HG03439 (cell line): ENCODE results near the gene GSK3A.
"Not testable (repeated sequence)": the region's sequence is repeated elsewhere in the genome, so short reads cannot be mapped to it uniquely, and the experiment has no call there.

Experiments
- ATAC-seq: cut with Tn5 transposase; IDR thresholded peaks from one replicate; pipeline ENCODE4 v1.9.1; 2021; ENCODE audit warnings: mild to moderate bottlenecking, moderate library complexity; ENCODE audit not compliant: unreplicated experiment

The GSK3A gene

GRCh38 chr19:42268704-42269477, 26.5 kb upstream of the GSK3A start, which contains the start of gene CIC:
Gene CIC, plus strand, starts transcription at chr19:42269252. Its CDS starts 2,532 bp downstream, at chr19:42271784.
- ATAC-seq = peak; percentile 76

- peak; percentile 58 for ATAC-seq
Measured at GRCh38 chr19:42268142-42268703, 25.8 kb upstream of the GSK3A start.

GRCh38 chr19:42267644-42268141, 25.3 kb upstream of the GSK3A start:
- ATAC-seq = no peak

GRCh38 chr19:42266928-42267603, 24.7 kb upstream of the GSK3A start:
- ATAC-seq = not testable (repeated sequence)

GRCh38 chr19:42266105-42266504, 23.7 kb upstream of the GSK3A start:
- not testable (repeated sequence) for ATAC-seq

GRCh38 chr19:42261763-42262162, 19.4 kb upstream of the GSK3A start:
- ATAC-seq = no peak

DNA sequence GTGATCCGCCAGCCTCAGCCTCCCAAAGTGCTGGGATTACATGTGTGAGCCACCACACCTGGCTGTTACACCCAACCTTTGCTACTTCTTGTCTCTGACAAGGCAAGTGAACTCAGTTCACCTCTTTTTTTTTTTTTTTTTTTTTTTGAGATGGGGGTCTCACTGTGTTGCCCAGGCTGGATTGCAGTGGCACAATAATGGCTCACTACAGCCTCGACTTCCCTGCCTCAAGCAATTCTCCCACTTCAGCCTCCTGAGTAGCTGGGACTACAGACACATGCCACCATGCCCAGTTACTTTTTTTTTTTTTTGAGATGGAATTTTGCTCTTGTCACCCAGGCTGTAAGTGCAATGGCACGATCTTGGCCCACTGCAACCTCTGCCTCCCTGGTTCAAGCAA, 15.4 kb upstream of the GSK3A start:
- ATAC-seq = not testable (repeated sequence)

DNA sequence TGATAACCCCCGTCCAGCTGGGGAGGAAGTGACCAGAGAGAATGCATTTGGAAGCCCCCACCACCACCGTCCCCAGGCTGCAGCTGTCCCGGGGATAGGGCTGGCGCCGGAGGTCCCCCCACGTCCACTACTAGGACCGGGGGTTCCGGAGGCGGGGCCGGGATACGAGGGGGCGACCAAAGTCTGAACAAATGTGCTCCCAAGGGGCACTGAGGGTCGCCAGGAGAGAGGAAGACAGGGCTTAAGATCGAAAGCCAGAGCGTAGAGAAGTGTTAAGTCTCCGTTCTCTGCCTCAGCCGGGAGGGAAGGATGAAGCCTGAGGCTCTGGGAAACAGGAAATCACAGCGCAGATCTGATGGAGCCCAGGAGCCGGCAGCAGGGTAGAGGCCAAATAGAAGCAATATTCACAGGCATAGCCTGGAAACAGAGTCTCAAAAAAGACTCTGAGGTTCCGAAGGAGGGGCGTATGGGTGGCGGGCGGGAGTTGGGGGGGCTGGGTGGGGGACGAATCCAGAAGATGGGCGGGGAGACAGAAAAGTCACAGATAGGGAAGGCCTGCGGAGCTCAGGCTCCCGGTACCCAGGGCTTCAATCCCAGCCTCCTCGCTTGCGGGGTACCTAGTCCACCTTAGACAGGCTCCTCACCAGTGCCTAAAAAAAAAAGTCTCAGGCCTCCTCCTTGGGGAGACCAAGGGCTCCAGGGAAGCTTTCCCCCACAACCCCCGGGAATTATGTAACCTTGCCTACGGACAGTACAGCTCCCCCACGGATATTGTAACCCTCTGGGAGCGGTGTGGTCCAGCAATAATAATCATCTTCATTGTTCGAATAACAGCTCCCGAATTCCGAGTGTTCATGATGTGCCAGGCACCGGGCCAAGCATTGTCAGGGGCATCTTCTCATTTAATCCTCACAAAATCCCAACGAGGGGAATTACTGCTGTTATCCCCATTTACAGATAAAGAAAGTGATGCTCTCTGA, 13.7 kb upstream of the GSK3A start:
- ATAC-seq = no peak

- peak; percentile 66 for ATAC-seq
Measured at GRCh38 chr19:42254850-42255765, 12.7 kb upstream of the GSK3A start, which contains the start of gene ERF. Gene ERF, minus strand, starts transcription at chr19:42255128. Its CDS starts 129 bp downstream, at chr19:42254999.

- peak; percentile 31 for ATAC-seq
Measured at GRCh38 chr19:42254089-42254849, 11.9 kb upstream of the GSK3A start.

DNA sequence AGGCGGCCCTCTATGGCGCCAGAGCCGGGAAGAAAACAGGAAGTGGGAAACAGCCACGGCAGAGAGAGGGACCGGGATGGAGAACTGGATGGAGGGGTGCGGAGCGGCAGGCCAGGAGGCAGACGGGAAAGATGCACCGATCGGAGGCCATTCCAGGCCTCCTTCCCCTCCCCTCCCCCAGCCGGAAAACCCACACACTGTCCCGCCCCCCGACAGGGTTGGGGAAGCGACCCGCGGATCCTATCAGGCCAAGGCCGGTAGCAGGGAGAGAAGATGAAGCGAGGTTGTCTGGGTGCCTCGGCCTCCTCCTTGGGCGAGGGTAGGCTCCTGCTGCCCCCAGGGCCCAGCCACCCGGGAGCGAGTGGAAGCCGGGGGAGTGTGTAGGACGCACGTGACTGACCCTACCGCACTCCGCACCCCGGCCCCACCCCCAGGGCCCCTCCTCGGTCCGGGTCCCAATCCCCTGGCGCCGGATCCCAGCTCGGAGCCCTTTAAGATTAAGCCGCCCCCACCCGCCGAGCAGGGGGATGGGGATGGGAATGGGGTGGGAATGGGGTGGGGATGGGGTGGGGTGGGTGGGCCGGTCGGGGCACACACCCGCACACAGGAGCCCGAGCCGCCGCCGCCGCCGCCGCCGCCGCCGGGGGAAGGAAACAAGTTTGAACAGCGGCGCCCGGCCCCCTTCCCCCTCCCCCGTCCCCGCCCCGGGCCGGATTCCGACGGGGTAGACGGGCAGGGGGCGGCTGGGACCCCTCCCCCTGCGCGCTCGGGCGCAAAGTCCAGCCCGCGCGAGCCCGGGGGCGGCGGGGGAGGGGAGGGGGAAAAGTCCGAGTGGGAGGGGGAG, 11.1 kb upstream of the GSK3A start:
- peak; percentile 14 for ATAC-seq

DNA sequence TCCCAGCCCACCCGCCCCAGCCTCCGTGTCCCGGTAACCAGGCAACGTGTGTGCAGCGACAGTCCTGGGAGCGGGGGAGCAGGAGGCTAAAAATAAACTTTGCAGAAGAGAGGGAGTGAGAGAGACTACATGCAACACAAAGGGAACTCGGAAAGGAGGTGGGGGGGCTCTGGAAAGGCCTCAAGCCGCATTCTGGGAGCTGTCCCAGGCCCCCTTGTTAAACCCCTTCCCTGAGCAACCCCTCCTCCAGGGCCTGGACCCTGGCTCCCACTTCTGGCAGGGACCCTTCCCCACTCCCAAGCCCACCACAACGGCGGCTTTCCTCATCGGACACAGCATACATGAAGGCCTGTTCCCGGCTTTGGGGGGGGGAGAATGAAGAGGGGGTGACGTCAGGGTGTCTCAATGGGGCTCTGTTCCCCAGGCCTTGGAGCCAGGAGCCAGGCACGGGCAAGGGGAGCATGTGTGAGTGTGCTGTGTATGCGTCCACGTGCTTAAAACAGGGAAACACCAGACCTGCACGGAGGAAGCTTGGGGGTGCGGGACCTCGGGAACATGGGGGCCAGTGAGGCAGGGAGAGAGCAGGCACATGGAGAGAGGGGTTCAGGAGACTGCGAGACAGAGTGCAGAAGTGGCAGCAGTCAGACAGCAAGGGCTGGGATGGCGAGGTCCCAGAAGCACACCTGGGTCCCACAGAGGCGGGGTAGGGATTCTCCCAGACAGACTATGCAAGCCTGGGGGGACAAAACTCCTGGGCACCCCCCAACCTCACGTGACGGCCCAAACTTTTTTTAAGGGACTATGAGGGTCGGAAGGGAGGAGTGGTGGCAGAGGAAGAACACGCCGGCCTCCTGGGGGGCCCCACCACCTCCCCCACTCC, 10.2 kb upstream of the GSK3A start:
- no peak for ATAC-seq

GRCh38 chr19:42251572-42252358, 9.4 kb upstream of the GSK3A start:
- ATAC-seq = no peak

DNA sequence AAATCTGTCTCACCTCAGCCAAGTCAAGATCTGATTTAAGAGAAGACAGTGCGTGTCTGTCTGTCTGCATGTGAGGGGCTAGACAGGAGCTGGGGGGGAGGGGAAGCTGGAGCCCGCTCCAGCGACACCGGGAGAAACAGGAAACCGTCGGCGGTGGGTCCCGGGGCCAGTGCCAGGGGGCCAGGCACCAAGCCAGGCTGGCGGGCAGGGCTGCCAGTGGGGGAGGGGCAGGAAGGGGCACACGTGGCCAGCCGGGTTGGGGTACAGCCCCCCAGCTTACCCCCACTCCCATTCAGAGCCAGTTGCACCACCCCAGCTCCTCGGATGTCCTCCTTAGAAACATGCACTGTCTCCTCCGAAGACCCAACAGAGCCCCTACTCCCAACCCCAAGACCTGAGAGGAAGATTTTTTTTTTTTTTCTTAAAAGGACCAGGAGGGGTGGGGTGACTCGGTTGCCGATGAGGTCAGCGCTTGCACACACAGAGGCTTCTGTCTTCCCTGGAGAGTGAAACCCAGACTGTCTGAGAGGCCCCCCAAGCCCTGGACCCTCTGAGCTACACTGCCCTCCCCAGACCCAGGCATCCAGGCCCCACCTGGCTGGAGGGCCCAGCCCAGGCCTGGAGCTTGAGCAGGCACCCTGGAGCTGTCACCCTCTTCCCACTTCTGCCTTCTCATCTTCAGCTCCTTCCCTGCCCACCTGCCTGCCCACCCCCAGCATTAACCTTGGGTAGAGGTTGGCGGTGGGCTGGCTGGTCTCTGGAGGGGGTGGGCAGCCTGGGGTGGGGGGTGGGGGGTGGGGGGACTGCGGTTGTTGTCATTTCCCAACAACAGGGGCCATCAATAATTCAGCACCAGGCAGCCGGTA, 8.5 kb upstream of the GSK3A start:
- ATAC-seq = no peak

GRCh38 chr19:42250183-42250665, 7.8 kb upstream of the GSK3A start:
- no peak for ATAC-seq
